AG04449 (cell line): ENCODE data around the gene IFI16.

ENCODE experiments used
- CTCF ChIA-PET: fragments of 350-600 bp; formaldehyde crosslinking; extraction: SDS; loops from one replicate; lab custom pipeline; 2021; ENCODE audit warnings: antibody characterized with exemption; lab: Yijun Ruan, JAX
- POLR2A ChIA-PET: fragments of 400-600, 350-600 bp; formaldehyde crosslinking; extraction: SDS; loops from one replicate; lab custom pipeline; 2020; ENCODE audit warnings: antibody characterized with exemption, inconsistent platforms; lab: Yijun Ruan, JAX
- DNase-seq: peaks from one replicate; pipeline ENCODE4 v3.0.0-alpha.2; 2010; ENCODE audit warnings: low read depth, low spot score
- H3K4me3 ChIP-seq: 2 replicates; pipeline ENCODE4 v1.5.1; 2011; ENCODE audit warnings: low read depth, mild to moderate bottlenecking, control low read depth, low read length
- CTCF ChIP-seq: IDR thresholded peaks from one replicate; pipeline ENCODE4 v1.5.1; 2011; ENCODE audit warnings: mild to moderate bottlenecking, moderate library complexity, low read length, control low read depth, inconsistent platforms; ENCODE audit not compliant: insufficient read depth; ENCODE audit errors: missing control alignments

Gene IFI16

GRCh38 chr1:159009704-159010361 is at the start of gene IFI16:
Gene IFI16, plus strand, starts transcription at chr1:159009907. Its CDS starts 4,774 bp downstream, at chr1:159014681.
- CTCF ChIA-PET: interaction anchor here (0.6 to 1.8 kb wide), 4 partner anchors 10 to 735 kb away, joined by 3 to 4 read pairs (median 4); no protein-coding TSS in a partner anchor
- H3K4me3 ChIP-seq: peak within 1 kb of the TSS; percentile 60
- TF ChIP-seq CTCF: no peak
- peak; percentile 83 for DNase-seq
- POLR2A ChIA-PET: interaction anchor here (0.7 to 1.0 kb wide), 3 partner anchors 10 to 31 kb away, joined by 3 to 4 read pairs (median 3); no protein-coding TSS in a partner anchor

GRCh38 chr1:158961178-158961577 is 48.5 kb upstream of the IFI16 start:
- no peak overlapping the region for H3K4me3 ChIP-seq
- CTCF ChIA-PET: no interaction called here
- DNase-seq: no peak
- POLR2A ChIA-PET: no interaction called here
- TF ChIP-seq CTCF: no peak

GRCh38 chr1:158962983-158963382 is 46.7 kb upstream of the IFI16 start:
- DNase-seq: no peak
- no peak for TF ChIP-seq CTCF
- CTCF ChIA-PET: no interaction called here
- H3K4me3 ChIP-seq: no peak overlapping the region
- POLR2A ChIA-PET: no interaction called here

- ChIA-PET POLR2A (no interaction called here), CTCF (no interaction called here)
- no peak for DNase-seq
- H3K4me3 ChIP-seq: no peak overlapping the region
- no peak for TF ChIP-seq CTCF
These were observed 40.5 kb upstream of the IFI16 start for GRCh38 chr1:158969166-158969565.

- TF ChIP-seq CTCF: no peak
- no peak for DNase-seq
- no peak overlapping the region for H3K4me3 ChIP-seq
- ChIA-PET CTCF (no interaction called here), POLR2A (no interaction called here)
These were observed 39.9 kb upstream of the IFI16 start for GRCh38 chr1:158969855-158970254.

- TF ChIP-seq CTCF: no peak
- ChIA-PET CTCF (no interaction called here), POLR2A (no interaction called here)
- DNase-seq: no peak
- H3K4me3 ChIP-seq: no peak overlapping the region
These were observed 36.9 kb upstream of the IFI16 start for GRCh38 chr1:158972841-158973240.
